Nucleus accumbens (tissue), 56 donors: Measurements from ENCODE around the gene MED12L.

Source experiments
- DNase-seq, 56 donors: peaks; one replicate each; lab custom pipeline; 2025; lab: John Stamatoyannopoulos, UW

MED12L gene

GRCh38 chr3:151398895-151399294 lies 313.4 kb downstream of the MED12L start:
- DNase-seq = no peak

DNA sequence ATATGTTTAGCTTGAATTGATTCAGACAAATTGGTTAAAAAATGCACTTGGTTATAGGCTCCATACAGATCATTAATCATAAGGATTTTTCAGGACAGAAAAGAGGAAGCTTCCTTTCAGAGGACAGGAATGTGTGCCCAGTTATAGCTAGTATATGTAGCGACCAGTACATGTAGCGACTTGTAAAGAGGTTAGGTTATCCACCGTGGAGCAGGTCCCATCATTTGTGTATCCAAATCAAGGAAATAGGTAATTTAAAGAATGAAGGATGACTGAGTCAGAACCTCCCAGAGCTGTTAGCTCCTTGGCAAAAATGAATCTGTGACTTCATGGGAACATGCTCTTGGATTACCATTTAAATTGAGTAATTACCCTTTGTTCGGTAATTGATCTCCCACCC lies 314.9 kb downstream of the MED12L start:
- DNase-seq = no peak

DNA sequence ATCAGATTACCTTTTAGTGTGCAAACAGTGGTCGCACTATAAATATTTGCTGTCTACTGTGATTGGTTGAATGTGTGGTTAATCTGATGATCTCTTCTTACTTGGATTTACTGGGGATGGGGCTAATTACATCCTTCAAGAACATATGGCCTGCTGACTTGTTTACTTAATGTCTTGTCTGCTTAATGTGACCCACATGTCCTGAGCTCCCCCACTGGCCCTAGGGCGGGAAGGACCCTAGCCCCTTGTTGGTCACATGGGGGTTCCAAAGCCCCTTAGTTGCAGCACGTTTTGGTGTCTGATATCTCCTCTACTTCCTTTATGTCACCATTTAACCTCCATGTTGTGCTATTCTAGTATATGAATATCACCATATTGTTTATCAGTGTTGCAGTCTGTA lies 316.9 kb downstream of the MED12L start:
- no peak for DNase-seq

DNA sequence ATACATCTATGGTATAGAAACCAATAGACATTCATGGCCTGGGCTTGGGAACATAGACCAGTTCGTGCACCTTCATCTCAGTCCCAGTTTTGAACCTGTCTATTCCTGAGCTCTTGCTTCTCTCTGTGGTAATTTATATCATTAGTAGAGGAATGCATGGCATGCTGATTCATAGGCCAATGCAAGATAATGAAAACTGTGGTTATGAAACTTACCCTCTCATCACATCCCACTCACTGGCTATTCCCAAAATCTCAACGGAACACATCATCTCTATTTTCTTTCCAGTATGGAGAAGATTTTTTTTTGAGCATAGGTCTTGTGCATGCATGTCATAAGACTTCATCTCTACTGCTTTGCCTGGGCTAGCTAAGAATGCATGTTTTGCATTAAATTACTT lies 317.8 kb downstream of the MED12L start:
- no peak for DNase-seq

- no peak for DNase-seq
Observed at GRCh38 chr3:151404316-151404715, 318.9 kb downstream of the MED12L start.

DNA sequence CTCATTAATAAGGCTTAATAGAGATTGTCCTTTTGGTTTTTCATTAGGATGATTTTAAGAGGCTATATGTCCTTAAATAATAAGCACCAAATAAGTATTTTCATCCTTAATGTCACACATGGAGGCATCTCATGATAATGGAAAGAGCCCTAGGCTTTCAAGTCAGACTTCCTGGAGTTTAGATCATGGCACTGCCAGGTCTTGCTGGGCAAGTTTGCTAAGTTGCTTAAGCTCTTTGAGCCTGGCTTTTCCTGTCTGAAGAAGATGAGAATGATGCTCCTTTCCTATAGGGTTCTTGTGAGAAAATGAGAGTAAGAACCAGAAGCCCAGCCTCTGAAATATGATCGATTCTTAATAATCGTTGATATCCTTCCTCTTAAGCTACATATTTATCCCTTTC lies 322.5 kb downstream of the MED12L start:
- no peak for DNase-seq

GRCh38 chr3:151410891-151411559 lies 325.6 kb downstream of the MED12L start:
- no peak for DNase-seq

DNA sequence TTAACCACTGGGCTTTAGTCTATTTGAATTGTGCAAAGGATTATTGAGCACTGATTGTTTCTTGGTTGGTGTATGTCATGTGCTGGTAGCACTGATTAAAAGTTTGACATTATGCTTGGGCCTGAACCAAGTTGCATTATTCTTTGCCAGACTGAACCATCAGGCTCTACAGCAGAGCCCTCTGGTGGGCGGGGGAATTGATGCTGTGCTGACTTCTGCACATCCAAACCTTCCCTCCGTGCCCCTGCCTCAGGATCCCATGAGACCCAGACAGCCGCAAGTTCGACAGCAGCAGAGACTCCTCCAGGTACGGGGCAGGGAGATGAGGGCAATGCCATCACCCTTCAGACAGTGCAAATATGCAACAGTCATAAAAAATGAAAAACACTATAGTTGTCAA lies 327.5 kb downstream of the MED12L start:
- DNase-seq = no peak

GRCh38 chr3:151415289-151415688 lies 329.8 kb downstream of the MED12L start:
- DNase-seq = no peak

DNA sequence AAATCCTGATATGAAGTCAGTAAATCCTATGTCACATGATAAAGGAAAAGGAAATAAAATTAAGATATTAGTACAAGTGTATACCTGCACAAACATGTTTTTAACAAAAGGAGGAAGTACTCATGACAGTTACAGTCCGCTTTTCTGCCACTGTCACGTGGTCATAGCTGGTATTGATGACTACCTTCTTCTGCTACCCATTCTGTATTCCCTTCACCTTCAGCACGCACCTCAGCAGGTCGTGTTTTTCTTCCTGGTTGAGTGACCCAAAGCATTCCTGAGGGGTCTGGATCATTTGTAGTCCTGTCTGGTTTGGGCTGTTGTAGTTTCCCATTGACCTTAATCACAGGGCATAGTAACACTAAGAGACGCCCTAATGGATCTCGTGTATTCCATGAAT lies 334.3 kb downstream of the MED12L start:
- no peak for DNase-seq

DNA sequence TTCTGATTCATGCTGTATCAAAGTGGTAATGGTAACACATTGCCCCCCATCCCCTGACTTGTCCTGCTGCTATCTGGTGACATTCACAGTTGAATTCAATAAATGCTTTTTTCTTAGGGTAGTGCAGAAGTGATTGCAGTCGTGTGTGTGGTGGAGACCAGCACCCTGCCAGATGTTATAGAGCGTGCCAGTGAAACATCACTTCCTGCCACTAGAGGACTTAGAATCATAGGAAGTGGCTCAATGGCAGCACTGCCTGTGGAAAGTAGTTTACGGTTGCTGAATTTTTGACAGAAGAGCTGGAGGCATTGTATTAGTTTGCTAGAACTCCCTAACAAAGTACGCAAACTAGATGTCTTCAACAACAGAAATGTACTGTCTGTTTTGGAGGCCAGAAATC lies 336.5 kb downstream of the MED12L start:
- no peak for DNase-seq

- DNase-seq = no peak
Observed at GRCh38 chr3:151423091-151423490, 337.6 kb downstream of the MED12L start.

GRCh38 chr3:151425627-151426340 lies 340.3 kb downstream of the MED12L start:
- DNase-seq = no peak

GRCh38 chr3:151426341-151426657 lies 340.8 kb downstream of the MED12L start:
- DNase-seq = no peak

GRCh38 chr3:151428386-151428785 lies 342.9 kb downstream of the MED12L start:
- no peak for DNase-seq

- DNase-seq = no peak
Observed at GRCh38 chr3:151430821-151431484, 345.5 kb downstream of the MED12L start.

DNA sequence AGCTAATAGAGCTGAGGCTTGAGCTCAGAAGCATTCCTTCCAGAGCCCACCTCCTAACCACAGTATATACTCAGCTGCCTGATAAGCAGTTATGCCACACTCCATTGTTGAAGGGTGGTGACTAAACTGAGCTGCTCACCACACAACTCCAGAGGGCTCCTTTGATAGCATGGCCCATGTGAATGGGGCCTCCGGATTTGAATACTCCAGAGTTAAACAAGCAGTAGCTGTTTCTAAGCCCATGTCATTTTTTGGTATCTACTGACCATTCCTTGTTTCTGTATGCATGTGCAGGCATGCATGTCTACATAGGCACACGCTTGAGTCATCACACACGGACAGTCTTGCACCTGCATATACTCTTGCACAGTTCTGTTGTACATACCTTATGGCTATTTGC lies 346.5 kb downstream of the MED12L start:
- no peak for DNase-seq

GRCh38 chr3:151432616-151433372 lies 347.3 kb downstream of the MED12L start:
- no peak for DNase-seq

- DNase-seq = no peak
Observed at GRCh38 chr3:151434151-151434890, 348.9 kb downstream of the MED12L start.

- DNase-seq = no peak
Observed at GRCh38 chr3:151436675-151437446, 351.4 kb downstream of the MED12L start.
